GM19452 (cell line): ENCODE data around the gene PIGU.
"Not testable (repeated sequence)": the region's sequence is repeated elsewhere in the genome, so short reads cannot be mapped to it uniquely, and the experiment has no call there.

Source experiments
- ATAC-seq: cut with Tn5 transposase; IDR thresholded peaks from one replicate; pipeline ENCODE4 v1.9.1; 2021; ENCODE audit not compliant: unreplicated experiment

PIGU gene

DNA sequence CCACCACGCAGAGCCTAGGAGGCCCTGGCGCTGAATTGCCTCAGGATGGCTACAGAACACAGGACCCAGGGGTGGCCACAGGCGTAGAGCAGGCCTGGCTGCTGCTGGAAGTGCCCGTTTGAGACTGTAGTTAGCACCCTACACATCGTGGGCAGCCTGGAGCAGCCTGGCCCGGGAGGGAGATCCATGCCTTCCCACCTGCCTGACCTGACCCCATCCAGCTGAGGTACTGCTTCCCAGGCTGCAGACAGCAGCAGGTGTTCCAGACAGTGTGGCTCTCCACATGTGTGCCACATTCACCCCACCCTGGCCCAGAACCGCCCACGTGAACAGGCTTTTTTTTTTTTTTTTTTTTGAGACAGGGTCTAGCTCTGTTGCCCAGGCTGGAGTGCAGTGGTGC, 139.2 kb downstream of the PIGU start:
- no peak for ATAC-seq

DNA sequence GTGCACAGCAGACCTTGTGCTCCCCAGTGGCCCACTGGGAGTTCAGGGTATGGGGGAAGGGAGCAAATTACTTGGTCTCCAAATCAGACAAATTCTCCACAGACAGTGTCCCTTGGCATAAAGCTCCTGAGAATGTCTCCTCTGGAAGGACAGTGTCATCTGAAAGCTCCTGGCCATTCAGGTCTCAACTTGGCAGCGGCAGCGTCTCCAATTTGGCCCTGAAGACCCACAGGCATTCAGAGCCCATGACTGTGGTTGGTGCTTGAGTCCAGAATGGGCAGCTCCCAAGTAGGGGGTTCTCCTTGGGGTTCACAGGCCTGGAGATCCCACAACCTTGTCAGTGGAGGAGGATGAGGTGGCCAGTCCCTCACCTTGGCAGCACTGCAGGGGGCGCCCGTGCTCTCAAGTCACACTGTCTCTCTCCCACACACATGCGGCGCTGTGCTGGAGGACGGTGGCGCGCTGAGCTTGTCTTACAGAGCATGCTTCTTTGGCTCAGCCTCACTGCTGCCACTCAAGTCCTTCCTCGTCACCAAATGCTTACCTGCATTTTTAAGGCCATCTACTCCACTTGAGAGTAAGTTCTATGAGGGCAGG, 140.0 kb downstream of the PIGU start:
- ATAC-seq = no peak

DNA sequence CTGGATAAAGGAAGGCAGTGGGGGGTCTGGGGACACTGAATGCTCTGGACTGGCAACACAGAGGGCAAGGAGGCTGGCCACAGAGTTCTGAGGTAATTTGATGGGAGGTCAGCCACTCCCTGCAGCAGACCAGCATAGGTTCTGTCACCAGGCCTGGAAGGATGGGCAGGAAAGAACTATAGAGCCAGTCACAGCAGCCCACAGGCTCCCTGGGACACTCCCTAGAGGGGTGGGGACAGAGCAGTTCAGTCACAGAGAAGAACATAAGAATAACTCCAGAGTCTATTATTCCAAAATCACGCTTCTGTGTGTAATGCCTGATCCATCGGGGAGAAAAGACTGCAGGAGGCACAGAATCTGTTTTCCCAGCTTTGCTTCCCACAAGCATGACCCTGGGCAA, 141.0 kb downstream of the PIGU start:
- no peak for ATAC-seq

DNA sequence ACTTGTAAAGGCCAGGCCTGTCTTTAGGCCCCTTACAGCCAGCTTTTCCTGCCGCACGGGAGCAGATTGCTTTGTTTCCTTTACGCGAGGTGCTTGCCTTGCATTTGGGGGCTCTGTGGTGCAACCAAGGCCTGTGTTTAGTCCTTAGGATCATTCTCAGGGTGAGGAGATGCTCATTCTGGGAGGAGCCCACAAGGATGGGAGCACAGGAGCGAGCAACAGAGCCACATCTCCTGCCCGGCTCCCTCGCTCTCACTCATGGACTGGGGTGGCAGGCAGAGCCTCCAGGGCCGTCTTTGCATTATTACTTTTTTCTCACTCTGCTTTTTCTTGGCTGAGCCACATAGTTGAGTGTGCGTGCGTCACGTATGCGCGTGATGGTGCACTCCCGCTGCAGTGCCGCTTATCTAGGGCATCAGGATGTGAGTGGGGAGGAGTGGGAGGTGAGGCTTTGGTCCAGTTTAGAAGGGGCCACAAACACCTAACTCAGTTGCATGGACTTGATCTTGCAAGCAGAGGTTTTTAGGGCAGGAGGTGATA, 141.5 kb downstream of the PIGU start:
- no peak for ATAC-seq

DNA sequence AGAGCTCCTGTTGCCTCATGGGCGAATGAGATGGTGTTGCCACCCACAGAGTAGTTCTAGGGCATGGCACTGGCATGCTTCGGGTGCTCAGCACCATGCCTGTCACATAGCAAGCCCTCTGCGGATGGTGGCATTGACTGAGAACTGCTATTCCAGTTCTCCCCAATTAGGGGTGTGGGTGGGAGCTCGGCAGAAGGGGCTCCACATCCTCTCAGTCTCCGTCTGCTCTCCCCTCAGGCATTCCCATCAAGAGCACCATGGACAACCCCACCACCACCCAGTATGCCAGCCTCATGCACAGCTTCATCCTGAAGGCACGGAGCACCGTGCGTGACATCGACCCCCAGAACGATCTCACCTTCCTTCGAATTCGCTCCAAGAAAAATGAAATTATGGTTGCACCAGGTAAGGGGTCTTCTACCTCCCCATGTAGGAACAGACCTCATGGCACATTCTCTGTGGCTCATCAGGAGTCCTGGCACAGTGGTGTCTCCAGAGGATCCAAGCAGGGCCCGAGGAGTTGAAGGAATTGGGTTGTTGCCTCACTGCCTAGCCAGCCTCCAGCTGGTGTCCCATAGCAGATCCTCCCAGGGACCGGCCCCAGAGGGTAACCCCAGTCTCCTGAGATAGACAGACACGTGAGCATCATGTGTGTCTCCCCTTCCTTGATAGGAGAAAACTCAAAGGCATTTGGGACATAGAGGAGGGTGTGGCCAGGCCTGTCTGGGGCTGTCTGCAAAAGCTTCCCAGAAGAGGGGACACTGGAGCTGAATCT, 142.3 kb downstream of the PIGU start:
- no peak for ATAC-seq

DNA sequence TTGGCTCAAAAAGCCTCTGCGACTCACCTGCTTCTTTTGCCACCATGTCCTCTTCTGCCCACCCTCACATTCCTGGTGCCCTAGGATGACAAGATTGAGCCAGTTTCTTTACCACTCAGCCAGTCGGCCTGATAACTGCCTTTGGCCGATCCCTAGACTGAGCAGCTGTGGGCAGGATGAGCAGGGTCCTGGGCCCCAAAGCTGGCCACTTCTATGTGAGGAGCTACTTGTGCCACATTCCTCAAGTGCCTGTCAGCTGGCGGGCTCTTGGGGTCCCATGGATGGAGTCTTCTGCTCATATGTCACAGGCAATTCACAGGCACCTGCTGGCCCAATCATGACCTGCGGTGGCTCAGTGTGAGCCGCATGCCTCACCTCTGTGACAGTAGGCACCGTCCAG, 144.1 kb downstream of the PIGU start:
- ATAC-seq = no peak

DNA sequence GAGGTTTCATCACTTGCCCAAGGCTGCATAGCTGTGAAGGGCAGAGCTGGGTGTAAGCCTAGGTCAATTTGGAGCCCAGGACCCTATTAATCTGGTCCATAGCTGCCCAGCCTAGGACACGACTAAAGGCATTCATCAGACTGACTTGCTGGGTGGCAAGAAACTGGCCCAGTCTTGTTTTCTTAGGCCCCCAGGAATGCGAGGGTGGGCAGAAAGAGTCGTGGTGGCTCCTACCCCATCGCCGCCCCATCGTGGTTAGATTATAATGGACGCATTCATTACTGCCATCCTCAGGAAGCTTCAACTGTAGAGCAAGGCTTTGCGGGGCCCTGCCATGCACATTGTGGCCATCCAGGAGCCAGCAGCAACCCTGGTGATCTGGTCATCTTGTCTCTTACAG, 144.6 kb downstream of the PIGU start:
- ATAC-seq = no peak

DNA sequence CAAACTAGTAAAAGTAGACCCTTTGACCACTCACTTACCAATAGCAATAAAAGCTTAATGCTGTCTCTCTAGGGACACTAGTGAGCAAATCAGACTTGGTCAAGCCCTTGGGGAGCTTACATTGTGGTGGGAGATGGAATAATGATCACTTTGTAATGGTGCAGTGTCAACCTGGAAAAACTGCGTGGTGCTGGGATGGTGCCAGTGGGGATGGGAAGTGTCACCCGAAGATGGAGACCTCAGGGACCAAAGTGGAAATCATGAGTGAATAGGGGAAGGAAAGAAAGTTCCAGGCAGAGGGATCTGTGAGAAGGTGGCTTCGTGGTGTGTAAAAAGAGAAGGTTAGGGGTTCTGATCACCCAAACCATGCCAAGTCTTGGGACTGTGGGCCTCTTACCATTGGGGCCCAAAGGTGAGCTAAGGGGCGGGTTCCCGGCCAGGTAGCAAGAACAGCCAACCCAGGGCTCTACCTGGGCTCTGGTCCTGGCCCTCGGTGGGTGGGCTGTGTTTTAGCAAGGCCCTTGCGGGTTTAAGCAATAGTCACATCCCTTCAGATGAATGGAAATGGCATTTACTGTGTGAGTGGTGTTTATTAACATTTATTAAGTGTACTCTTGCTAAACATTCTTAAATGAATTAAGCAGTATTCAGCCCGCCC, 145.2 kb downstream of the PIGU start:
- no peak for ATAC-seq

DNA sequence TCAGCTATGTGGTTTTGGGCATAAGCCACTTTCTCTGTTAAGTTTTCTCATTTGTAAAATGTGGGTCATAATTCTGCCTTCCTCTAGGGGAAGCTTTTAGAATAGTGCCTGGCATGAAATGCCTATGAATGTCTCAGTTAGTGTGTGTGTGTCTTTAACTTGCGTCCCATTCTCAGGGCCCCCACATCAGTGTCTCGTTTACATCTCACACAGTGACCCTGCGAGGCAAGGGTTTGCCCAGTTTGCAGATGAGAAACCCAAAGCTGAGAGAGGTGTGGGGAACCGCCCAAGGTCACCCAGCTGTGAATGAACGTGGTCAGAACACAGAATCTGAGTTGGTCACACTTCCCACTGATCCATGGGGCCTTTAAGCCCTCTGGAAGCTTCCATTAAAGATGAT, 146.6 kb downstream of the PIGU start:
- ATAC-seq = no peak

DNA sequence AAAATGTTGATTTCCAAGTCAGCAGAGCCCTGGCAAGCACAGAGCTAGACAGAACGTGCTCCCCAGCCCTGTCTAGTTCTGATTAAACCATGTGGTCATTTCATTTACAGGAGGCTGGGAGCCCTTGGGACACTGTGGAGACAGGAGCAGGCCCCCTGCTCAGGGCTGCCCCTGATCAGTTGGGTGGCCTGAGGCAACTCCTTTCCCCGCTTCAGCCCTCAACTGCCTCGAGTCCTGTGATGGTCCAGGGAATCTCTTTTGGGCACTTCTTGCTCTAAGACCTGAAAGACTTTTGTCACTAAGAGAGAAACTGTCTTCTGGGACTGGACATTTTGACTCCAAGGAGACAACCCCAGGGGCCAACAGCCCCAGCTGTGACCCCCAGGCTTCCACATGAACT, 147.2 kb downstream of the PIGU start:
- no peak for ATAC-seq

DNA sequence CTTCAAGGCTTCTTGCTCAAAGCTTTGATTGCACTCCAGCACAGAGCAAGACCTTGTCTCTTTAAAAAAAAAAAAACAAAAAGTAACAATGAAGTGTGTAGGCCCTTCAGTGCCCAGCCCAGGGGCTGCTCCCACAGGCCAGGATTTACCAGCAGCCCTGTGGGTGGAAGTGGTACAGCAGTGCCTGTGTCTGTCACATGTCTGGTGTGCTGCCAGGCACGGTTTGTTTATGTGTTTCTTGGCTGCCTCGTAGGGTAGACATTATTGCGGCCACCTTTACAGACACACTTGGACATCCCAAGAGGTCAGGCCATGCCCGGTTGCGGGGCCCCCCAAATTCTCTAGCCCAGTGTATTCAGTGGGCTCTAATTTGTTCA, 148.0 kb downstream of the PIGU start:
- ATAC-seq = no peak

DNA sequence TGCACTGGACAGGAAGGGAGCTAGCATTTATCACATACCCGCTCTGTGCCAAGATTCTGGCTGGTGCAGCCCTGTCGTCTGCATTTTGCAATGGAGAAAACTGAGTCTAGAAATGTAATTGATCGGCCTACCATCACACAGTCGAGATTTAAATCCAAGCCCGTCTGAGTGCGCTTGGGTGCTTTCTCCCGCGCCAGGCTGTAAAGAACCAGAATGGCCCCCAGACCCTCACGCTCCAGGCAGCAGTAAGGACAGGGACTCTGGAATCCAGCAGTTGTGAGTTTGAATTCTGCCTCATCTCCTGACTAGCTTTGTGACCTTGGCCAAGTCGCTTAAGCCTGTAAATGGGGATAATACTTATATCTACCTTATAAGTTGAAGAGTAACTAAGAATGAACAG, 149.9 kb downstream of the PIGU start:
- ATAC-seq = no peak

DNA sequence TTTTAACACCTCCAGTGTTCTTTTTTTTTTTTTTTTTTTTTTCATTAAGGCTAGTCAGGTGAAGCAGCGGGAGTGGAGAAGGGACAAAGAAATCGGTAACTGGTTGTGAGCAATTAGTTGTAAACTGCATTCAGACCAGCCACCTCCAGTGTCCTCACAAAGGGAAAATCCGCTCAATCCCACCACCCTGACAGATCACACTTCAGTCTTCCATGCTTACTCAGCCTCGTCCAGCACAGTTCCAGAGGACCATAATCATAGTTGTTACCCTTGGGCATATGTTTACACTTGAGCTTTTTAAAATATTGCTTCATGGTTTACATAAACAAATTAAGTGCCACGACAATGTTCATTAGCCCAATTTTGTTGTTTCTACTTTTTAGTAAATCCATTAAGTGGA, 150.4 kb downstream of the PIGU start:
- ATAC-seq = no peak

DNA sequence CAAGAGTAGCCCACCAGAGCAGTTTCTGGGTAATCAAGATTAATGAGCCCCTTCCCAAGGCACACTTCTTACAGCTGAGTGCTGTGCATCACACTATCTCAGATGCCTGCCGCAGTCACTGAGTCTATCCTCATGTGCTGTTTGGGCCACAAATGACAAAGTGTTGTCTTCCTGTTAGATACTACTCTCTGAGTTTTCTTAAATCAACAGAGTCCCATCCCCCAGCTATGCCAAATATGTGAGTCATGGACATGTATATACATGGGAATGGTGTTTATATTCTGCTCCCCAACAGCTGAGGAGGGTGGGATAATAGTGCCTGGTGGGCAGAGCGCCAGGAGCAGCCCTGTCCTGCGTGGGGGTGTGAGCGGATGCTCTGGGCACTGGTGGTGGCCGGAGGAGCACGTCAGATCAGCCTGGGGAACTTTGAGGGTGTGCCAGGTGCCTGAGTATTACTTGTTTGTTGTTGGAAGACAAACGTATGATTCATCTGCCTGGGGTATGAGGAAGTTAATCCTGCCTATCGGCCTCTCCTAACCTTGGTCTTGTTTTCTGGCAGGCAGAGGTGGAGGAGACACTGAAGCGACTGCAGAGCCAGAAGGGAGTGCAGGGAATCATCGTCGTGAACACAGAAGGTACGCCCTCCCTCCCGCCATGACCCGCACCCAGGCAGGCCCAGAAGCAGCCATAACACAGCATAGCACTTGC, 151.0 kb downstream of the PIGU start:
- ATAC-seq = no peak

DNA sequence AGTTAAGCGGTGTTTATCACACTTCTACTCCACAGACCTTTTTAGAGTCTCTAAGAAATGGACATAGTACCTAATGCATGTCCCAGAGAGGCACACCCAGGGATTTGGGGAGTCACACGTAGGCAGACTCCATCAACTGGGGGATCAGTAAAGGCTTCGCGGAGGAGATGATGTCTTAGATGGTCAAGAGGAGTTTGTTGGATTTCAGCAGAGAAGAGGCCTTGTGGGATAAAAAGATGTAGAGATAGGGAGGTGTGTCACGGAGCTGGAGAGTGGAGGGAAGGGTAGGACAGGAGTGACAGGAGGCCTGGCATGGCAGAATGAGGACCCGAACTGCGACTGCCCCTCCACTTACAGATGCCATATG, 151.6 kb downstream of the PIGU start:
- no peak for ATAC-seq

DNA sequence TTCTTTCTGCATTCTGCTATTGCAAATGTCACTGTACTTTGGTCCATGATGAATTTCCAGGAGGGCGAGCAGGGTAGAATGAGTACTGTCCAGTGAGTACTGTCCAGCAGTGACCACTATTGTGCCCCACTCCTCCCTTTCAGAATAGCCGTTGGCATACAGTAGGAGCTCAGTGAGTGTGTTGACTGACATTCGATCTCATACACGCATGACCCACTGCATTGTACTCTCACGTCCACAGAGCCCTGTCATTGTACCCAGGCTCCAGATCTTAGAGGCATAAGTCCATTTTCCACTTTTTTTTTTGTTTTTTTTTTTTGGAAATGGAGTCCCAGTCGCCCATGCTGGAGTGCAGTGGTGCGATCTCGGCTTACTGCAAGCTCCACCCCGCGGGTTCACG, 152.5 kb downstream of the PIGU start:
- ATAC-seq = no peak

DNA sequence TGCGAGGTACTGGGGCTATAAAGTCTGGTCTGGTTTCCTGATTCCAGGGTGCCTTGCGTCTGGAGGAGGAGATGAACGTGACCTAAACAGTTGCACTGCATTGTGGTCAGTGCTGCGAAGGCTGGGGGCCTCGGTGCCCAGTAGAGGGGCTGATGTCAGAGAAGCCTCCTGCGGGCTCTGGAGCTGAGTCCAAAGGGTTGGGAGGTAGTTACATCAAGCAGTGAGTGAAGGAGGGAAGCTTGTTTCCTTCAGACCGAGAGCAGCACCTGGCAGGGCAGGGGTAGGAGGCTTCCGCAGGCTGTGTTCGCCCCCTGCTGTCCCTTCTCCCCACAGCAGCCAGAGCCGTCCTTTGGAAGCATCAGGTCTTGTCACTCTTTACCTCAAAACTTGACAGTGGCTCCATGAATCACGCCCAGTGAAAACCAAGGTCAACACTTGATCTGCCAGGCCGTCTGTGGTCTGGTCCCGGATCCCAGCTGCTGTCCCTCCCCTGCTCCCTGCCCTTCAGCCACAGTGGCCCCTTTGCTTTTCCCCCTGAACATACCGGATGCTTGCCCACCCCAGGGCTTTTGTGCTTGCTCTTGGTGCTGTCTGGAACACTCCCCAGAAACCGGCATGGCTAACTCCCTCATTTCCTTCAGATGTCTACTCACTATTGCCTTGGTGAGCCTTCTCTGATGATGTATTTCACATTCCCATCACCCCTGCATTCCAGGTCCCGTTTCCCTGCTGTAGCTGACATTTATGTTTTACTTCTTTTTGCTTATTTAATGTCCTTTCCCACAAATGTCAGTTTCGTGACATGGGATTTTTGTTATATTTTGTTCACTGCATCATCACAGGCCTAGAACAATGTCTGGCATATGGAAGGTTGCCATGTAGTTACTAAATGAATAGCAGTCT, 153.7 kb downstream of the PIGU start:
- ATAC-seq = no peak

DNA sequence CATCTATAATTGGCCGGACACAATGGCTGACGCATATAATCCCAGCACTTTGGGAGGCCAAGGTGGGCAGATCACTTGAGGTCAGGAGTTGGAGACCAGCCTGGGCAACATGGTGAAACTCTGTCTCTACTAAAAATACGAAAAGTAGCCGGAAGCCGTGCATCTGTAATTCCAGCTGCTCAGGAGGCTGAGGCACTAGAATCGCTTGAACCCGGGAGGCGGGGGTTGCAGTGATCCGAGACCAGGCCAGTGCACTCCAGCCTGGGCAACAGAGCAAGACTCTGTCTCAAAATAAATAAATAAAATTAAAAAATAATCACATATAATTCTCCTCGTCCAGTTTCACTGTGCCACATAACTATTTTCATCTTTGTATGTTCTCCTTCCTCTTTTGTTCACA, 157.1 kb downstream of the PIGU start:
- ATAC-seq = not testable (repeated sequence)

DNA sequence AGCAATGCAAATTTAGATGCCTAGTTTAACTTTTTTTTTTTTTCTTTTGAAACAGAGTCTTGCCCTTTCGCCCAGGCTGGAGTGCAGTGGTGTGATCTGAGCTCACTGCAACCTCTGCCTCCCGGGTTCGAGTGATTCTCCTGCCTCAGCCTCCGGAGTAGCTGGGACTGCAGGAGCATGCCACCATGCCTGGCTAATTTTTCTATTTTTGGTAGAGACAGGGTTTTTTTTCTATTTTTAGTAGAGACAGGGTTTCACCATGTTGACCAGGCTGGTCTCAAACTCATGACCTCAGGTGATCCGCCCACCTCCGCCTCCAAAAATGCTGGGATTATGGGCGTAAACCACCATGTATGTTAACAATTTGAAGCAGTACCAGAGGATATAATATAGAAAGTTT, 158.0 kb downstream of the PIGU start:
- not testable (repeated sequence) for ATAC-seq

DNA sequence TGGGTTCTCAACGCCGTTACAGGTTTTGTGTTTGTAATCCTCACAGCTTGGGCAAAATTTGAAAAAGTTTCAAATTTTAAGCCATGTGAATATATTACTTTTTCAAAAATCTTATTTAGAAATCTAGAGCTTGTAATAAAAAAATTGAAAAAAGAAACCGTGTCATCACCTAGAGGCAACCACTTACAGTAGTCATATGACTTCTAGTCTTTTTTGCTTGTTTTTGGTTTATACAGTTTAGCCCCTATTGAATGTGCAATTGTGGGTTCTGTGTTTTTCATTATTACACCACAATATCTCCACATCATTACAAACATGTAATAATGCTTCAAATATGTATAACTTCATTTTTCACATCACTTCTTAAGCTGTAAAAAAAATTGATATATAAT, 159.8 kb downstream of the PIGU start:
- no peak for ATAC-seq
